OCI-LY7 (cell line): ENCODE data around the gene ATXN7L3. TPM values are rescaled to one million over a fixed set of nuclear protein-coding genes. Genes with fewer than 3 reads are reported as not detected.
"Not testable (repeated sequence)": the region's sequence is repeated elsewhere in the genome, so short reads cannot be mapped to it uniquely, and the experiment has no call there.

ENCODE experiments used
- BruUV-seq: library from RNA; stranded (reverse); fragments of 400-500 nt; replicated peaks from 2 replicates; lab custom pipeline; 2021; lab: Mats Ljungman, UMichigan
- CTCF ChIA-PET: fragments of 300-600 bp; sonication (Branson Sonifier 250); formaldehyde crosslinking; loops from one replicate; lab custom pipeline; 2022; ENCODE audit warnings: antibody characterized with exemption; ENCODE audit not compliant: unreplicated experiment; lab: Charles Lee
- POLR2A ChIA-PET: fragments of 300-600 bp; sonication (Branson Sonifier 250); formaldehyde crosslinking; loops from one replicate; lab custom pipeline; 2022; ENCODE audit warnings: antibody characterized with exemption; lab: Charles Lee
- DNase-seq: peaks from one replicate; pipeline ENCODE4 v3.0.0-alpha.2; 2015; ENCODE audit warnings: low spot score
- H2AFZ ChIP-seq: fragments of 200-600 bp; sonication (generic), shearing (Covaris generic); 2 replicates; pipeline ENCODE4 v1.6.1; 2014; ENCODE audit warnings: mild to moderate bottlenecking, antibody characterized with exemption, low read length, moderate library complexity
- H3K27ac ChIP-seq: fragments of 200-600 bp; sonication (generic); 2 replicates; pipeline ENCODE4 v1.5.1; 2014; ENCODE audit warnings: mixed run types, low read depth, mild to moderate bottlenecking, moderate library complexity, low read length, inconsistent platforms; ENCODE audit not compliant: poor library complexity, severe bottlenecking
- H3K36me3 ChIP-seq: fragments of 200-600 bp; sonication (generic); 2 replicates; pipeline ENCODE4 v1.6.1; 2014; ENCODE audit warnings: mild to moderate bottlenecking, antibody characterized with exemption, low read length, moderate library complexity, mixed read lengths; ENCODE audit not compliant: insufficient read depth
- H3K4me1 ChIP-seq: fragments of 200-600 bp; sonication (generic); 2 replicates; pipeline ENCODE4 v1.5.1; 2014; ENCODE audit warnings: mild to moderate bottlenecking, low read length; ENCODE audit not compliant: insufficient read depth, poor library complexity, severe bottlenecking
- H3K4me2 ChIP-seq: fragments of 200-600 bp; sonication (generic); 2 replicates; pipeline ENCODE4 v1.6.1; 2014; ENCODE audit warnings: mild to moderate bottlenecking, low read length
- H3K4me3 ChIP-seq: fragments of 200-600 bp; sonication (generic); 2 replicates; pipeline ENCODE4 v1.5.1; 2014; ENCODE audit warnings: mild to moderate bottlenecking, low read depth, low read length; ENCODE audit not compliant: poor library complexity, severe bottlenecking
- H3K79me2 ChIP-seq: fragments of 200-600 bp; sonication (generic); 2 replicates; pipeline ENCODE4 v1.6.1; 2016; ENCODE audit warnings: low read depth, mild to moderate bottlenecking, low read length, moderate library complexity, mixed read lengths; ENCODE audit not compliant: insufficient read depth
- H3K9me2 ChIP-seq: fragments of 200-600 bp; sonication (generic); 2 replicates; pipeline ENCODE4 v1.6.1; 2016; ENCODE audit warnings: mild to moderate bottlenecking, low read length, mixed read lengths; ENCODE audit not compliant: insufficient read depth
- H3K9me3 ChIP-seq: fragments of 200-600 bp; sonication (generic); 2 replicates; pipeline ENCODE4 v1.6.1; 2014; ENCODE audit warnings: mild to moderate bottlenecking, mixed run types, low read length, mixed read lengths
- H4K20me1 ChIP-seq: fragments of 200-600 bp; sonication (generic); 2 replicates; pipeline ENCODE4 v1.6.1; 2014; ENCODE audit warnings: mild to moderate bottlenecking, antibody characterized with exemption, low read length, moderate library complexity, mixed read lengths; ENCODE audit not compliant: insufficient read depth
- EZH2phosphoT487 ChIP-seq: fragments of 200-600 bp; sonication (generic); IDR thresholded peaks from 2 replicates; pipeline ENCODE4 v1.6.1; 2018; ENCODE audit warnings: low read depth, borderline replicate concordance, mild to moderate bottlenecking, mixed run types, antibody characterized with exemption, low read length, moderate library complexity, mixed read lengths
- intact Hi-C: fragments of 100-400 bp; cut with micrococcal nuclease; formaldehyde crosslinking; loops from one replicate; pipeline ENCODE4 v1.10.0; 2022; ENCODE audit not compliant: unreplicated experiment
- total RNA-seq, 2 experiments: library from RNA; depleted of rRNA in 1 of 2; stranded (reverse); fragments of >200 nt in 1 of 2; shearing (Covaris generic) in 1 of 2; gene quantifications; 2 replicates each; pipeline ENCODE4 v1.2.3, GENCODE V29; 2014 to 2022
- TF ChIP-seq, protein P1 (sequence below): fragments of 200-600 bp; sonication (generic); conservative IDR thresholded peaks from 2 replicates; pipeline ENCODE4 v1.5.1; 2014; ENCODE audit warnings: mild to moderate bottlenecking, antibody characterized with exemption, low read length, moderate library complexity, mixed read lengths

ATXN7L3 gene
- total RNA-seq, 2 experiments from 2014 or later: 57.7 to 106 TPM

DNA sequence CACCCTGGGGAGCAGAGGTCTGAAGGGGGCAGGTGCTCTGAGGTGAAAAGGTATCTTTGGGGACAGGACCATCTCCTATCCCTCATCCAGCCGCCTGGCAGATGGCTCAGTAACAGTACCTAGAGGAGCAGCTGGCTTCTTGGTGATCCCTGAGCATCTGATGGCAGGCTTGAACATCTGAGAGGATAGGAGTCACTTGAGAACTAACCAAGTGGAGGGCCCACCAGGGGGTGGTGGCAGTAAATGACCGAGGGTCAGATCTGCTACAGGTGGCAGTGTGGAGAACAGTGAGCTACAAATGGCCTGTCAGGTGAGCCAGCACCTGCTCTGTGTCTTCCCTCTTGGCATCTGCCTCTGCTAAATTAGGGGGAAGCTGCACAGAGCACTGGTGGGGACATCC lies 44.2 kb downstream of the ATXN7L3 start:
- Histone ChIP-seq H4K20me1 (no peaks in the 10 kb centered on the region), H3K9me3 (no peaks in the 10 kb centered on the region), H3K27ac (no peak overlapping the region), H3K36me3 (peaks cover 80% of the 10 kb centered on the region), H3K9me2 (no peaks in the 10 kb centered on the region), H2AFZ (no peak overlapping the region), H3K4me3 (no peak overlapping the region), H3K4me1 (no peaks in the 10 kb centered on the region), H3K4me2 (no peak overlapping the region), H3K79me2 (peaks cover 11% of the 10 kb centered on the region; the same call in 1 of the 2 replicates)
- ChIA-PET POLR2A (interaction anchor here (1.2 kb wide), 1 partner anchor 31 kb away, joined by 3 read pairs; the partner anchor contains the start of gene TMUB2), CTCF (no interaction called here)
- TF ChIP-seq, protein P1, sequence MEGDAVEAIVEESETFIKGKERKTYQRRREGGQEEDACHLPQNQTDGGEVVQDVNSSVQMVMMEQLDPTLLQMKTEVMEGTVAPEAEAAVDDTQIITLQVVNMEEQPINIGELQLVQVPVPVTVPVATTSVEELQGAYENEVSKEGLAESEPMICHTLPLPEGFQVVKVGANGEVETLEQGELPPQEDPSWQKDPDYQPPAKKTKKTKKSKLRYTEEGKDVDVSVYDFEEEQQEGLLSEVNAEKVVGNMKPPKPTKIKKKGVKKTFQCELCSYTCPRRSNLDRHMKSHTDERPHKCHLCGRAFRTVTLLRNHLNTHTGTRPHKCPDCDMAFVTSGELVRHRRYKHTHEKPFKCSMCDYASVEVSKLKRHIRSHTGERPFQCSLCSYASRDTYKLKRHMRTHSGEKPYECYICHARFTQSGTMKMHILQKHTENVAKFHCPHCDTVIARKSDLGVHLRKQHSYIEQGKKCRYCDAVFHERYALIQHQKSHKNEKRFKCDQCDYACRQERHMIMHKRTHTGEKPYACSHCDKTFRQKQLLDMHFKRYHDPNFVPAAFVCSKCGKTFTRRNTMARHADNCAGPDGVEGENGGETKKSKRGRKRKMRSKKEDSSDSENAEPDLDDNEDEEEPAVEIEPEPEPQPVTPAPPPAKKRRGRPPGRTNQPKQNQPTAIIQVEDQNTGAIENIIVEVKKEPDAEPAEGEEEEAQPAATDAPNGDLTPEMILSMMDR: no peak
- TF ChIP-seq EZH2phosphoT487: no peak
- no TSS peak for BruUV-seq
- intact Hi-C loops: no loop called here
- DNase-seq: no peak

DNA sequence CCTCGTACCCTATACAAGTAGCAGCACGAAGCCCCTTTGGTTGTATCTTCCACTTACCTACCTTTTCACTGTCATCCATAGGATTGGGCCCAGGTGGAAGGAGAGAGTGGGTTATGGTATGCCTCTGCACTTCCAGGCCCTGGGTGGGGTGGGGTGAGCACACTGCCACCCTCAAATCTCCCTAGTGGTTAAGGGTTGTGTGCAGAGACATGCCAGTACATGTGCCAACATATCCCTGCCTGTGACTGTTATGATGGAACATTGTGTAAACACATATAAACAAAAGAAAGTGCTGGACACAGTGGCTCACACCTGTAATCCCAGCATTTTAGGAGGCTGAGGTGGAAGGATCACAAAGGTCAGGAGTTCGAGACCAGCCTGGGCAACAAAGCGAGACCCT lies 46.8 kb downstream of the ATXN7L3 start:
- intact Hi-C loops: no loop called here
- CTCF ChIA-PET: no interaction called here
- H3K4me2 ChIP-seq: no peak overlapping the region

DNA sequence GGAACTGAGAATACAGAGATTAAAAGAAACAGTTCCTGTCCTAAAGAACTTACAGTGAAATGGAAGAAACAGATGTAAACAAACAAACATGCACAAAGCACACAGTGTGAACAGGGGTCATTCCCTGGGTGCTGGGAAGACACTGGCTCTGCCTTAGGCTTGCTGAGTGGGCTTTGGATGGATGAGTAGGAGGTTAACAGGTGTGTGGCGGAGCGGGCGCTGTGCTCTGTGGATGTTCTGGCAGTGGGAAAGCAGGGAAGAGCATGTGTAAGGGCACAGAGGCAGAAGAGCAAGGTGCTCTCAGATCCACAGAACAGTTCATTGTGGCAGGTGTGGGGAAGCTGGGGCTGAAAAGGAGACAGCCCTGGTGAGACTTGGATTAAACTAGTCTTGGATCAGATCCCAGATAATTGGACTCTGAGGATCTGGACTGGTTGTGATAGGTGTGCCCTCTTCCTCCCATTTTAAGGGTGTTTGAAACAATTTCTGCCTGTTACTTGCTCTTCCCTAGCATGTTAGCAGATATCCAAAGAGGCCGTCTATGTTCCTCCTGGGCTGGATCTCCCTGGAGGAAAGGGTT lies 49.8 kb downstream of the ATXN7L3 start:
- BruUV-seq: no TSS peak
- ChIA-PET POLR2A (no interaction called here), CTCF (no interaction called here)
- no peak overlapping the region for H3K27ac ChIP-seq
- intact Hi-C loops: no loop called here
- TF ChIP-seq, protein P1: no peak
- no peak for TF ChIP-seq EZH2phosphoT487
- no peak overlapping the region for H2AFZ ChIP-seq
- no peaks in the 10 kb centered on the region for H3K9me3 ChIP-seq
- no peak for DNase-seq
- H3K79me2 ChIP-seq: peaks cover 15% of the 10 kb centered on the region; the same call in 1 of the 2 replicates
- H3K4me3 ChIP-seq: no peak overlapping the region
- no peak overlapping the region for H3K4me2 ChIP-seq
- H3K9me2 ChIP-seq: no peaks in the 10 kb centered on the region
- no peaks in the 10 kb centered on the region for H3K4me1 ChIP-seq
- H3K36me3 ChIP-seq: peaks cover 86% of the 10 kb centered on the region
- H4K20me1 ChIP-seq: no peaks in the 10 kb centered on the region

More for the DNA sequence above, 46.8 kb downstream of the ATXN7L3 start:
- no peaks in the 10 kb centered on the region for H3K9me2 ChIP-seq
- no peak overlapping the region for H3K27ac ChIP-seq
- H3K36me3 ChIP-seq: peaks cover 86% of the 10 kb centered on the region
- no peak for DNase-seq
- BruUV-seq: no TSS peak
- H3K79me2 ChIP-seq: peaks cover 15% of the 10 kb centered on the region; the same call in 1 of the 2 replicates
- no peaks in the 10 kb centered on the region for H4K20me1 ChIP-seq
- POLR2A ChIA-PET: no interaction called here
- no peak overlapping the region for H3K4me3 ChIP-seq
- TF ChIP-seq EZH2phosphoT487: no peak
- TF ChIP-seq, protein P1: no peak
- H3K9me3 ChIP-seq: no peaks in the 10 kb centered on the region
- no peaks in the 10 kb centered on the region for H3K4me1 ChIP-seq
- no peak overlapping the region for H2AFZ ChIP-seq

DNA sequence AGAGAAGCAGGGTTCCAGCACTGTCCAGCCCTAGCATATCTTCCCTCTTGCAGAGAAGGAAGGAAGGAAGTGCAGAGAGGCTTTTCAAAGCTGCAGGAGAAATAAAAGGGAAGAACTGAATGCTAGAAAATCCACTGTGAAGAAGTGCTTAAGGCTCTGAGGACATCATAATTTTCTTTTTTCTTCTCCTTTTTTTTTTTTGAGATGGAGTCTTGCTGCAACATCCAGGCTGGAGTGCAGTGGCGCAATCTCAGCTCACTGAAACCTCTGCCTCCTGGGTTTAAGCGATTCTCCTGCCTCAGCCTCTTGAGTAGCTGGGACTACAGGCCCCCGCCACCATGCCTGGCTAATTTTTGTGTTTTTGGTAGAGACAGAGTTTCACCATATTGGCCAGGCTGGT lies 50.6 kb downstream of the ATXN7L3 start:
- Histone ChIP-seq H3K79me2 (peaks cover 15% of the 10 kb centered on the region; the same call in 1 of the 2 replicates), H3K36me3 (peaks cover 80% of the 10 kb centered on the region)
- DNase-seq, H3K4me3 ChIP-seq, POLR2A ChIA-PET, intact Hi-C loops, H3K4me2 ChIP-seq, H3K27ac ChIP-seq, H2AFZ ChIP-seq, H4K20me1 ChIP-seq, CTCF ChIA-PET, H3K9me3 ChIP-seq, H3K4me1 ChIP-seq, BruUV-seq, H3K9me2 ChIP-seq: not testable (repeated sequence)
